GM19023 (cell line): ENCODE measurements around the gene KCNV2.
A peak's percentile ranks its signal among the peaks of the same experiment; 100 is the strongest.

Experiments
- ATAC-seq: cut with Tn5 transposase; IDR thresholded peaks from one replicate; pipeline ENCODE4 v1.9.1; 2021; ENCODE audit warnings: mild to moderate bottlenecking, moderate library complexity; ENCODE audit not compliant: unreplicated experiment

Gene KCNV2

DNA sequence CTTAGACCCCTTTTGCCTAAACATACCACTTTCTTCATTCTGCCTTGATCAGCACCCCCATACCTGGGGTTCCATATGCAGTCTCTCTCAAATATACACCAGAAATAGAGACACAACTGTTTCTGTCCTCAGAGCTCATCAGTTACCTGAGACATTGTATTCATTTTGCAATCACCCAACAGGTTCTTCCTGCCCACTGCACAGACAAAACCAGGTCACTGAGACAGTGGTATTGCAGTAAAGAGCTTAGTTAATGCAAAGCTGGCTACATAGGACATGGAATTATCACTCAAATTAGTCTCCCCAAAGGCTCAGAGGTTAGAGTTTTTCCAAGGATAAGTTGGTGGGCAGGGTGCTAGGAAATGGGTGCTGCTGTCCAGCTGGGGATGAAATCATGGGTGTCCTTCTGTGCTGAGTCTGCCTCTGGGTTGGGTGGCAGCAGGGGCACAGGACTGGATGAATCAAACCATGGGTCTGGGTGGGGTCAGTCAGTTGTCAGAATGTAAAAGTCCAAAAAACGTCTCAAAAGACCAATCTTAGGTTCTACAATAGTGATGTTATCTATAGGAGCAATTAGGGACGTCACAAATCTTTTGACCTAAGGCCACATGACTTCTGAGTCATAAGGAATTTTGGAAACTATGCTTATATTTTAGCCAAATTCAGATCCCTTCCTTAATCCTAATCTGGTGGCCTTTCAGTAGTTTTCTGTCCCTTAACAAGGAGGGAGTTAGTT, 41.0 kb downstream of the KCNV2 start:
- no peak for ATAC-seq

DNA sequence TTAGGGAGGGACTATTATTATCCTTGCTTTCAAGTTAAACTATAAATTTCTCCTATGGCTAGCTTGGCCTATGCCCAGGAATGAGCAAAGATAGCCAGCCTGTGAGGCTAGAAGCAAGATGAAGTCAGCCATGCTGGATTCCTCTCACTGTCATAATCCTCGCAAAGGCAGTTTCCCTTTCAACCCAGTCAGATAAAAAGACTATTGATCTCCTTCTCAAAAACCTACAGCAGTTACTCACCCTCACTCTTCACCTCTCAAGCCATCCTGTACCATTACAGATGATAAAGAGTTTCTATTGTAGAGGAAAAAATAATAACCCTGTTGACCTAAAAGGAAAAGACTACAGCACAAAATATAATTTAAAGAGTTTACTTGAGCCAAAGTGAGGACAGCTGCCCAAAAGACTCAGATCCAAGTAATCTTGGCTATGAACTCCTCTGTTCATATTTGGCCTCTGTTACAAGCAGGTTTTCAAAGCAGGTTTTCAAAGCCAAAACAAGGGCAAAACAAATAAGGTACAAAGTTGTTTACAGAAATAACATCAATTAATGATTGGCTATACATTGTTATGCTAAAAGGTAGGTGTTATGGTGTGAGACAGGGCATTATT, 41.7 kb downstream of the KCNV2 start:
- ATAC-seq = no peak

DNA sequence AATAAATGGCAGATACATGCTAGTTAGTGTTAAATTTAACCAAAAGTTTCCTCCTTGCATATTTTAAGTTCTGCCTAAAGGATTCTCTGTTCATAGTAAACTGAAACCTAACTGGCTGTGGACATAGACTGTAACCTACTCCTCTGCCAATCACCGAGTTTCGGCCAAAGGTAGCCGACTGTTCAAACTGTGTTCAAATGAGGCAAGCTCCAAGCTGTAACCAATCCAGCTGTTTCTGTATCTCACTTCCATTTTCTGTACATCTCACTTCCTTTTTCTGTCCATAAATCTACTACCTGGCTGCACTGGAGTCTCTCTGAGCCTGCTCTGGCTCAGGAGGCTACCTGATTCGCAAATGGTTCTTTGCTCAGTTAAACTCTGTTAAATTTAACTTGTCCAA, 44.1 kb downstream of the KCNV2 start:
- ATAC-seq = peak; percentile 73

DNA sequence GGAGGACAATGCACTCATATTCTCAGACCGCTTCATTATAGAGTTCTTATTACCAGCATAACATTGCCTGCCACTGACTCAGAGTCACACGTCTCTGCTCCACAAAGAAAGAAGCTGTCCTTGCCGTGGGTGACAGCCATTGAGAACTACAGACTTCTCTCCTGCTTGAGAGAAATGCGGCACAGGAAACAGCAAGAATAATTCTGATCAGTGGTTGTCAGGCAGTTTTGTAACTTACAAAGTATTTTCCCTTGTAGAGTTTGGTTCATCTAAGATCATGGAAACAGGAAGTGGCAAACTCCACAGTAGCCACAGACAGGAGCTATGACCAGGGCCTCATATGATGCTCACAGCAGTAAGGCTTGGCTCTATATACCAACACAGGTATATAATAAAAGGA, 47.0 kb downstream of the KCNV2 start:
- ATAC-seq = peak; percentile 49

DNA sequence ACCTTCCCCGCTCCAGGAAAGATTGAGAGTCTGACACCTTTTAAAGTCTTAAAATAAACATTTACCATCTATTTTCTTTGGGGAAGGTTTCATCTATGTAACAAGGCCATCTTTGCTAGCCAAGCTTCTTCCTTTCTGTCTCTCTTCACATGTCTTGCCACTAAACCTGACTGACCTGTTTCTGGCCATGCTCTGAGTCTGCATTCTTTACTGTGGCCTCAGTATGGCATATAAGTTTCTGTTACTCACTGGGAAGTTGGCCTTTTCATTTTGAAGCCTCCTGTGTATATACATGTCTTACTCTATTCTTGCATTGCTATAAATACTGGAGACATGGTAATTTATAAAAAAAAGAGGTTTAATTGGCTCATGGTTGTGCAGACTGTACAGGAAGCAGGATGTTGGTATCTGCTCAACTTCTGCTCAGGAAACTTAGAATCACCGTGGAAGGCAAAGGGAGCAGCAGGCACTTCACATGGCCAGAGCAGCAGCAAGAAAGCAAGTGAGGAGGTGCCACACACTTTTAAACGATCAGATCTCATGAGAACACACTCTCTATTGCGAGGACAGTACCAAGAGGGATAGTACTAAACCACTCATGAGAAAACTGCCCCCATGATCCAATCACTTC, 48.1 kb downstream of the KCNV2 start:
- ATAC-seq = no peak

DNA sequence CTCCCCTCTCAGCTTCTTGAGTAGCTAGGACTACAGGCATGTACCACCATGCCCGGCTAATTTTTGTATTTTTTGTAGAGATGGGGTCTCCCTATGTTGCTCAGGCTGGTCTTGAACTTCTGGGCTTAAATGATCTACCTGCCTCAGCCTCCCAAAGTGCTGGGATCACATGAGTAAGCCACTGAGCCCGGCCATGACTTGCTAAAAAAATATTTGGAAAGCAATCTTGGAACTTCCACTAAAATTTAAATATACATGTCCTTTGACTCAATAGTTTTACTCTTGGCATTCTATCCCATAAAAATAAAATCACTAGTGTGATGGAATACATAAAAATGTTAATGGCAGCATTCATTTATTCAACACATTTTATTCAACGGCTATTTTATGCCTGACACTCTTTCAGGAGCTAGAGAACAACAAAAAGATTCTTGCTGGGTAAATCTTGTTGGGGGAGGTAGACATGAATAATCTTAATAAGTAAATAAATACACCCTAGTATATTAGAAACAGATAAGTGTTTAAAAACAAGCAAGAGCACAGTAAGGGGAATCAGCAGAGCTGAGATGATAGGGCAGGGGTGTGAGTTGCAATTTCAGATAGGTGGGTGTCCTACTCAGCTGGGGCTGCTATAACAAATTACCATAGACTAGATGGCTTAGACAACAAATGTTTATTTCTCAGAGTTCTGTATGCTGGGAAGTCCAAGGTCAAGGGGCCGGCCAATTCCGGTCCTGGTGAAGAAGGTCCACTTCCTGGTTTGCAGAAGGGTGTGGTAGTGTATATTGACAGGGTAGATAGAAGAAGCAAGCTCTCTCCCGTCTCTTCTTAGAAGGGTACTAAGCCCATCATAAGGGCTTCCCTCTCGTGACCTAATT, 50.7 kb downstream of the KCNV2 start:
- no peak for ATAC-seq

DNA sequence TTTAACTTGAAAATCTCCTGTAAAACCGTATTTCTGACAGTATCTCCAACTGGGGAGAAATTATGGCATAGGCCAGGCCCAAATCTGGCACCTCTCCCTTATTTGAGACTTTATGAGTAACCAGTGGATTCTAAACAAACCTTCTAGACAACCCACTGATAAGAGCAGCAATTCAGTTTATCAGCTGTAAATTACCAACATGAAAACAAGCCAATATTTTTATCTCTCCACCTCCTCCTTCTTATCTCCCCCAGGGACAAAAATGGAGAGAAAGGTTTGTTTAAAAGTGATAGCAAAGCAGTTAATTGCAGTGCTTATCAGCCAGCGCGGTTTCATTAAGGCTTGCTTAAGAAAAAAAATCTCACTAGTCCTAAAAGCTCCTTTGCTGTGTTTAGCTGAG, 53.8 kb downstream of the KCNV2 start:
- ATAC-seq = no peak

DNA sequence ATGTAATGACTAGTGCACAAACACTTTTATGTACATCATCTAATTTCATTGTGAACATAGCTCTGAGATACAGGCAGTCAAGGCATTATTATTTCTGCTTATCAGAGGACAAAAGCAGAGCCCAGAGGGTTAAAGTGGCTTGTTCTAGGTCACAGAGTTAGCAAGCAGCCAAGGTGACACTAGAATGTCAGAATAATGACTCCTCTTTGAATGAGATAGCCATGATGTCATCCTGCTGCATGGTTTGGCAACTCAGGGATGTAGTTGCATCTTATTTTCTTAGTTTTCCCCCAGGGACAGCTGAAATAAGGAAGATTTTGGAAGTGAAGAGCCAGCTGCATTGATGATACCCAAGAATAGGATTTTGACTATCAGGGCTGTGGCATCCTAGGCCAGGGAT, 54.4 kb downstream of the KCNV2 start:
- no peak for ATAC-seq

DNA sequence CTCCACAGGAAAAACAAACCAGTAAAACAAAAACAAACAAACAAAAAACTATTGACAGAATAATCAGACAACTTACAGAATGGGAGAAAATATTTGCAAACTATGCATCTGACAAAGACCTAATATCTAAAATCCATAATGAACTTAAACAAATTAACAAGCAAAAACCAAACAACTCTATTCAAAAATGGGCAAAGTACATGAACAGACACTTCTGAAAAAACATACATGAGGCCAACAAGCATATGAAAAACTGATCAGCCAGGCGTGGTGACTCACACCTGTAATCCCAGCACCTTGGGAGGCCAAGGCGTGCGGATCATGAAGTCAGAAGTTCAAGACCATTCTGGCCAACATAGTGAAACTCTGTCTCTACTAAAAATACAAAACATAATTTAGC, 60.1 kb downstream of the KCNV2 start:
- no peak for ATAC-seq

DNA sequence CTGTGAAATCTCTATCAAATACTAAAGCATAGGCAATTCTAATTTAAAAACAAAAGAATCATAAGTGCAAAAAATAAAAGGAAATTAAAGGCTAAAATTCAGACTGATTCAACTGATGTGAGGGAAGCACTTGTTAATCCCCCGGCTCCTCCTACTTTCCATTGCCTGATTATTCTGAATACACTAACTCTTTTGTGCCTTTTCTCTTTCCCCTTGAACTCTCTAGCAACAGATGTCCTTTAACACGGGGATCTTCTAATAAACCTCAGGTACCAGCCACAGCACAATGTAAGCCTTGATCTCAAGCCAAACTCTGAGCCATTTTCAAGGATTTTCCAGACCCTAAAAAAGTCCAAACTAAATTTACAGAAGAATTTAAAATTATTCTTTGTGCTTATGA, 61.5 kb downstream of the KCNV2 start:
- no peak for ATAC-seq
